Measurements from ENCODE around the gene EPB41. TPM values are rescaled to one million over a fixed set of nuclear protein-coding genes. Genes with fewer than 3 reads are reported as not detected.
"Not testable (repeated sequence)": the region's sequence is repeated elsewhere in the genome, so short reads cannot be mapped to it uniquely, and the experiment has no call there.

Gene EPB41
- 31.8 and 42.9 TPM in 2 replicates for total RNA-seq (ENCODE audit: low replicate concordance)

- peak; percentile 82 for DNase-seq (ENCODE audit: low read depth)
- peak within 1 kb of the TSS; percentile 64 for H3K4me3 ChIP-seq (ENCODE audit: low read depth, low read length)
- no peak for TF ChIP-seq CTCF (IDR thresholded peaks at IDR 0.05; ENCODE audit: insufficient read depth, low read length)
These were observed at the start of gene EPB41 for GRCh38 chr1:28914228-28915030. TSS of gene EPB41 (plus strand) at chr1:28914569. CDS start at chr1:28987438, 72,869 bp downstream.

- no peak for DNase-seq (ENCODE audit: low read depth)
- TF ChIP-seq CTCF (IDR thresholded peaks at IDR 0.05; ENCODE audit: insufficient read depth, low read length), result no peak
- H3K4me3 ChIP-seq (ENCODE audit: low read depth, low read length), result no peak overlapping the region
These were observed 49.7 kb upstream of the EPB41 start for GRCh38 chr1:28864695-28865094.

GRCh38 chr1:28865997-28866650 lies 48.2 kb upstream of the EPB41 start:
- H3K4me3 ChIP-seq (ENCODE audit: low read depth, low read length), result no peak overlapping the region
- no peak for DNase-seq (ENCODE audit: low read depth)
- TF ChIP-seq CTCF (IDR thresholded peaks at IDR 0.05; ENCODE audit: insufficient read depth, low read length), result no peak

- no peak overlapping the region for H3K4me3 ChIP-seq (ENCODE audit: low read depth, low read length)
- no peak for TF ChIP-seq CTCF (IDR thresholded peaks at IDR 0.05; ENCODE audit: insufficient read depth, low read length)
These were observed 46.5 kb upstream of the EPB41 start for GRCh38 chr1:28867850-28868249.

GRCh38 chr1:28869952-28870351 lies 44.4 kb upstream of the EPB41 start:
- TF ChIP-seq CTCF (IDR thresholded peaks at IDR 0.05; ENCODE audit: insufficient read depth, low read length), result no peak
- no peak for DNase-seq (ENCODE audit: low read depth)
- no peak overlapping the region for H3K4me3 ChIP-seq (ENCODE audit: low read depth, low read length)

More at GRCh38 chr1:28867850-28868249, 46.5 kb upstream of the EPB41 start:
- DNase-seq (ENCODE audit: low read depth), result no peak

DNA sequence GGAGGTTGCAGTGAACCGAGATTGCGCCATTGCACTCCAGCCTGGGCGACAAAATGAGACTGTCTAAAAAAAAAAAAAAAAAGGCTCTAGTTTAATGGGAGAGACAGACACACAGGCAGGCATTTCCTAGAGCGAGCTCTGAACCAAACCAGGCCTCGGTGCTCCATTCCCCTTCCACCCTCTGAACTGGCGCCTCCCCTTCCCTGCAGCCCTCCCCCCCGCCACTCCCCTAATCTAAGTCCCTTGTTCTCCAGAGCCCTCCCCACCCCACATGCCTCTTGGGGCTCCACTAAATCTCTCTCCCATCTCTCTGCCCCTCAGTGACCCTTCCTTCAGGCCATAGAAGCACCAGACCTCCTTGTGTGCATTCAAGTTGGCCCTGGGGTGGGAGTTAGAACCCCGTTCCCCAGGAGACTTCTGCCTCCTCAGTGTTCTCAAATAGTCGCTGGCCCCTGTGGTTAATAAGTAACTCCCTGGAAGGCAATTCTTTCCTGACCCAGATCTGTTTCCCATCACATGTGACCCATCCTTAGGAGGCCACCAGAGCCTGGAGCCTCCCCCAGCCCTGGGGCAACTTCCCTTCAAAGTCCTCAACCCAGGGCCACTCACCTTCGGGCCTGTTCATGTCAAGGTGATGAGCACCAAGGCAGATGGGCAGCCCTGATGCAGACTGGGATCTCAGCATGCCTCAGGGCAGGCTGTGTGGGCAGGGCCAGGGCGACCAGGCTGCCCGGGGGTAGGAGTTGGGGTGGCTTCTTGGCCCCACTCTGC lies 42.6 kb upstream of the EPB41 start:
- no peak for DNase-seq (ENCODE audit: low read depth)
- H3K4me3 ChIP-seq (ENCODE audit: low read depth, low read length), result no peak overlapping the region
- TF ChIP-seq CTCF (IDR thresholded peaks at IDR 0.05; ENCODE audit: insufficient read depth, low read length), result no peak

DNA sequence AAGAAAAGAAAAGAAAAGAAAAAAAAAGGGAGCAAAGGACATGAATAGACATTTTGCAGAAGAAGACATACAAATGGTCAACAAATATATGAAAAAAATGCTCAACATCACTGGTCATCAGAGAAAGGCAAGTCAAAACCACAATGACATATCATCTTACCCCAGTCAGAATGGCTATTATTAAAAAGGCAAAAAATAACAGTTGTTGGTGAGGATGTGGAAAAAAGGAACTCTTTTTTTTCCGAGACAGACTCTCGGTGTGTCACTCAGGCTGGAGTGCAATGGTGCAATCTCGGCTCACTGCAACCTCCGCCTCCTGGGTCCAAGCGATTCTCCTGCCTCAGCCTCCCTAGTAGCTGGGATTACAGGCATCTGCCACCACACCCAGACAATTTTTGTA lies 39.2 kb upstream of the EPB41 start:
- not testable (repeated sequence) for H3K4me3 ChIP-seq (ENCODE audit: low read depth, low read length); DNase-seq (ENCODE audit: low read depth)
